GM12878 (cell line): Measurements from ENCODE around the gene FAM83G. TPM values are rescaled to one million over a fixed set of nuclear protein-coding genes. Genes with fewer than 3 reads are reported as not detected.

ENCODE experiments used
- ATAC-seq: fragments of 200-7000 bp; cut with Tn5 transposase; 3 replicates; pipeline ENCODE4 v1.9.1; 2020; ENCODE audit warnings: mild to moderate bottlenecking, moderate library complexity
- BruUV-seq: library from RNA; stranded (reverse); fragments of 400-500 nt; replicated peaks from 2 replicates; lab custom pipeline; 2021; lab: Mats Ljungman, UMichigan
- CTCF ChIA-PET: fragments of 300-600 bp; sonication (Branson Sonifier 250); formaldehyde crosslinking; extraction: SDS; loops from one replicate; lab custom pipeline; 2021; ENCODE audit warnings: inconsistent platforms; lab: Yijun Ruan, JAX
- POLR2A ChIA-PET: fragments of 350-600 bp; formaldehyde crosslinking; extraction: SDS; loops from one replicate; lab custom pipeline; 2021; ENCODE audit warnings: inconsistent platforms; lab: Charles Lee
- RAD21 ChIA-PET: fragments of 300-600 bp; sonication (Branson Sonifier 250); formaldehyde crosslinking; loops from one replicate; lab custom pipeline; 2023; ENCODE audit warnings: antibody characterized with exemption; ENCODE audit not compliant: unreplicated experiment; lab: Charles Lee
- SMC1A ChIA-PET: fragments of 300-600 bp; sonication (Branson Sonifier 250); formaldehyde crosslinking; loops from one replicate; lab custom pipeline; 2023; ENCODE audit not compliant: unreplicated experiment, uncharacterized antibody; lab: Charles Lee
- DNase-seq: peaks from one replicate; pipeline ENCODE4 v3.0.0-alpha.2; 2011; ENCODE audit warnings: low read depth, low spot score
- FAIRE-seq: peaks from 3 replicates; lab custom pipeline; 2011; peaks lifted over from hg19 to GRCh38; lab: Jason Lieb, UNC
- H2AFZ ChIP-seq: 2 replicates; pipeline ENCODE4 v1.6.0; 2011; ENCODE audit warnings: low read depth, low read length, control low read depth; ENCODE audit not compliant: control insufficient read depth
- H3K27ac ChIP-seq: 2 replicates; pipeline ENCODE4 v1.5.1; 2011; ENCODE audit warnings: control low read depth; ENCODE audit not compliant: control insufficient read depth, insufficient read depth
- H3K27me3 ChIP-seq, 2 experiments: replicated peaks in 1 of 2; 2 replicates each; pipeline versions ENCODE4 v1.6.0 to v1.6.1; 2011; ENCODE audit warnings: low read length in 1 of 2; ENCODE audit not compliant: control insufficient read depth in 2 of 2, insufficient read depth in 2 of 2
- H3K36me3 ChIP-seq, 2 experiments: 2 replicates each; pipeline ENCODE4 v1.5.1; 2011; ENCODE audit warnings: low read length in 1 of 2; ENCODE audit not compliant: control insufficient read depth in 2 of 2, insufficient read depth in 2 of 2
- H3K4me1 ChIP-seq: 2 replicates; pipeline ENCODE4 v1.6.1; 2011; ENCODE audit warnings: mild to moderate bottlenecking, low read length, moderate library complexity, mixed read lengths; ENCODE audit not compliant: control insufficient read depth, insufficient read depth
- H3K4me2 ChIP-seq: 2 replicates; pipeline ENCODE4 v1.6.0; 2011; ENCODE audit warnings: control low read depth; ENCODE audit not compliant: control insufficient read depth, insufficient read depth
- H3K4me3 ChIP-seq: fragments of 200-600 bp; sonication (generic); 2 replicates; pipeline ENCODE4 v1.5.1; 2016
- H3K79me2 ChIP-seq: 2 replicates; pipeline ENCODE4 v1.6.0; 2011; ENCODE audit warnings: low read length; ENCODE audit not compliant: control insufficient read depth, insufficient read depth
- H3K9ac ChIP-seq: 2 replicates; pipeline ENCODE4 v1.8.0; 2011; ENCODE audit warnings: low read length, control low read depth, mixed read lengths; ENCODE audit not compliant: control insufficient read depth, insufficient read depth
- H3K9me3 ChIP-seq: replicated peaks from 3 replicates; pipeline ENCODE4 v1.5.1; 2011; ENCODE audit warnings: mild to moderate bottlenecking, low read length; ENCODE audit not compliant: control insufficient read depth, insufficient read depth
- H4K20me1 ChIP-seq: 2 replicates; pipeline ENCODE4 v1.6.0; 2011; ENCODE audit not compliant: control insufficient read depth, insufficient read depth
- ASH2L ChIP-seq: fragments of 300-600, 200-600 bp; sonication (generic); IDR thresholded peaks from 2 replicates; pipeline ENCODE4 v1.6.1; 2017; ENCODE audit warnings: low read depth, mild to moderate bottlenecking, borderline replicate concordance
- ATF2 ChIP-seq: IDR thresholded peaks from 2 replicates; pipeline ENCODE4 v1.6.1; 2012; ENCODE audit warnings: low read length, inconsistent platforms
- BCL11A ChIP-seq: IDR thresholded peaks from 2 replicates; pipeline ENCODE4 v1.6.1; 2011; ENCODE audit warnings: low read depth, low read length
- CBX3 ChIP-seq: fragments of 200-600 bp; sonication (generic); IDR thresholded peaks from 2 replicates; pipeline ENCODE4 v1.6.1; 2016; ENCODE audit warnings: low read depth, borderline replicate concordance
- ESRRA ChIP-seq: IDR thresholded peaks from 2 replicates; pipeline ENCODE4 v1.6.1; 2012; ENCODE audit warnings: mild to moderate bottlenecking, low read length, improper control_type of control experiment
- FOS ChIP-seq: IDR thresholded peaks from 3 replicates; pipeline ENCODE4 v1.6.1; 2011; ENCODE audit warnings: borderline replicate concordance; ENCODE audit not compliant: insufficient read length; ENCODE audit errors: extremely low read depth
- FOXM1 ChIP-seq: IDR thresholded peaks from 2 replicates; pipeline ENCODE4 v1.6.1; 2012; ENCODE audit warnings: low read depth, mild to moderate bottlenecking, inconsistent platforms, low read length, moderate library complexity
- HDGF ChIP-seq: fragments of 450-650 bp; IDR thresholded peaks from 2 replicates; pipeline ENCODE4 v1.6.1; 2016; ENCODE audit warnings: antibody characterized with exemption
- IKZF1 ChIP-seq: fragments of 450-650 bp; conservative IDR thresholded peaks from 2 replicates; pipeline ENCODE4 v1.6.1; 2017; ENCODE audit warnings: antibody characterized with exemption, mild to moderate bottlenecking
- JUNB ChIP-seq: IDR thresholded peaks from 2 replicates; pipeline ENCODE4 v1.6.1; 2016; ENCODE audit warnings: antibody characterized with exemption, mild to moderate bottlenecking
- MTA3 ChIP-seq: IDR thresholded peaks from 2 replicates; pipeline ENCODE4 v1.6.1; 2012; ENCODE audit warnings: low read length, inconsistent platforms, borderline replicate concordance
- MYB ChIP-seq: fragments of 150-350 bp; IDR thresholded peaks from 2 replicates; pipeline ENCODE4 v1.6.1; 2014; ENCODE audit warnings: mild to moderate bottlenecking, low read depth, low read length, borderline replicate concordance
- NBN ChIP-seq: fragments of 450-650 bp; IDR thresholded peaks from 2 replicates; pipeline ENCODE4 v1.6.1; 2016
- NFXL1 ChIP-seq: fragments of 450-650 bp; IDR thresholded peaks from 2 replicates; pipeline ENCODE4 v1.6.1; 2017; ENCODE audit warnings: antibody characterized with exemption, mild to moderate bottlenecking, borderline replicate concordance
- PAX5 ChIP-seq: IDR thresholded peaks from 2 replicates; pipeline ENCODE4 v1.6.1; 2011; ENCODE audit warnings: low read depth, low read length, borderline replicate concordance
- RB1 ChIP-seq: fragments of 450-650 bp; formaldehyde crosslinking; IDR thresholded peaks from 2 replicates; pipeline ENCODE4 v1.6.1; 2017; ENCODE audit warnings: mild to moderate bottlenecking, borderline replicate concordance
- SPI1 ChIP-seq: IDR thresholded peaks from 2 replicates; pipeline ENCODE4 v1.6.1; 2011; ENCODE audit warnings: low read depth, mild to moderate bottlenecking, low read length, moderate library complexity, borderline replicate concordance; ENCODE audit not compliant: insufficient read depth
- SRF ChIP-seq, 2 experiments: IDR thresholded peaks; 2 replicates each; pipeline ENCODE4 v1.6.1; 2011; ENCODE audit warnings: low read depth in 2 of 2, low read length in 2 of 2, mild to moderate bottlenecking in 1 of 2, moderate library complexity in 1 of 2
- YBX1 ChIP-seq: fragments of 450-650 bp; IDR thresholded peaks from 2 replicates; pipeline ENCODE4 v1.6.1; 2016; ENCODE audit warnings: antibody characterized with exemption
- ZSCAN29 ChIP-seq: fragments of 450-650 bp; IDR thresholded peaks from 2 replicates; pipeline ENCODE4 v1.6.1; 2017; ENCODE audit warnings: mild to moderate bottlenecking, moderate library complexity
- WGBS: methylation state at CpG from one replicate; pipeline ENCODE4 v1.1.6; 2016; ENCODE audit warnings: low lambda C conversion rate; ENCODE audit not compliant: insufficient replicate concordance, insufficient coverage; ENCODE audit errors: missing lambda C conversion rate; 5-methylcytosine and 5-hydroxymethylcytosine counted together
- in situ Hi-C: fragments of 300-500 bp; cut with MboI; formaldehyde crosslinking; loops from 9 replicates; pipeline ENCODE4 v1.14.3; 2018; ENCODE audit warnings: mixed read lengths
- intact Hi-C: fragments of 100-400 bp; cut with micrococcal nuclease; formaldehyde crosslinking; loops from one replicate; pipeline ENCODE4 v1.14.2; 2022; ENCODE audit not compliant: unreplicated experiment
- polyA plus RNA-seq, 11 experiments: library from polyadenylated mRNA; depleted of rRNA in 4 of 11; unstranded in 6 of 11; stranded (reverse) in 5 of 11; fragments of >200 nt; fragmentation: Nextera tagmentation in 4 of 11; fragmentation: Illumina TruSeq in 1 of 11; extraction: Ambion mirVana in 4 of 11; extraction: Trizol in 1 of 11; gene quantifications; 1 replicate in 1 of 11; 2 replicates in 10 of 11; pipeline versions ENCODE4 v1.2.1 to v1.2.3, GENCODE V29; 2011 to 2016; ENCODE audit warnings: inconsistent platforms in 2 of 11, missing spikeins in 2 of 11, low read depth in 1 of 11
- total RNA-seq, 4 experiments: library from RNA; depleted of rRNA in 3 of 4; stranded (reverse); fragments of >200 nt in 3 of 4; fragmentation: Illumina TruSeq in 1 of 4; extraction: Trizol in 1 of 4; gene quantifications; 2 replicates each; pipeline versions ENCODE4 v1.2.1 to v1.2.3, GENCODE V29; 2013 to 2021

FAM83G gene
- total and polyA plus RNA-seq, 10 of the 15 experiments (the other 5 are each of a cell fraction or from before 2014, with no cell fraction given), result 0.03 to 16.7 (median 6.5) TPM

GRCh38 chr17:18955009-18955408, 49.6 kb downstream of the FAM83G start:
- ATAC-seq, result no peak
- no peak overlapping the region for H3K9ac ChIP-seq
- no peak overlapping the region for H3K4me2 ChIP-seq
- BruUV-seq, result no TSS peak
- in situ Hi-C loops (no loop called here), intact Hi-C loops (no loop called here)
- WGBS, result 62% methylated on average over 2 of the region's 6 CpGs
- POLR2A ChIA-PET, result interaction anchor here (1.0 kb wide), 1 partner anchor 11 kb away, joined by 3 read pairs; no protein-coding TSS in a partner anchor
- H3K27ac ChIP-seq, result no peak overlapping the region
- FAIRE-seq, result no peak
- no peaks in the 10 kb centered on the region for H3K79me2 ChIP-seq
- DNase-seq, result no peak
- TF ChIP-seq HDGF (no peak), SPI1 (no peak)
- H2AFZ ChIP-seq, result no peak overlapping the region
- H3K36me3 ChIP-seq, result no peaks in the 10 kb centered on the region
- RAD21 ChIA-PET, result interaction anchor here (0.6 to 0.7 kb wide), 2 partner anchors 72 to 96 kb away, joined by 3 read pairs; no protein-coding TSS in a partner anchor
- no peaks in the 10 kb centered on the region for H3K4me1 ChIP-seq
- H3K27me3 ChIP-seq, result no peaks in the 10 kb centered on the region
- H3K9me3 ChIP-seq, result no peaks in the 10 kb centered on the region
- H3K4me3 ChIP-seq, result no peak overlapping the region
- no peaks in the 10 kb centered on the region for H4K20me1 ChIP-seq
- SMC1A ChIA-PET, result interaction anchor here (0.9 to 1.9 kb wide), 6 partner anchors 11 to 93 kb away, joined by 3 to 8 read pairs (median 4); no protein-coding TSS in a partner anchor
- CTCF ChIA-PET, result interaction anchor here (1.1 to 1.3 kb wide), 2 partner anchors 56 to 329 kb away, joined by 3 to 5 read pairs; no protein-coding TSS in a partner anchor

DNA sequence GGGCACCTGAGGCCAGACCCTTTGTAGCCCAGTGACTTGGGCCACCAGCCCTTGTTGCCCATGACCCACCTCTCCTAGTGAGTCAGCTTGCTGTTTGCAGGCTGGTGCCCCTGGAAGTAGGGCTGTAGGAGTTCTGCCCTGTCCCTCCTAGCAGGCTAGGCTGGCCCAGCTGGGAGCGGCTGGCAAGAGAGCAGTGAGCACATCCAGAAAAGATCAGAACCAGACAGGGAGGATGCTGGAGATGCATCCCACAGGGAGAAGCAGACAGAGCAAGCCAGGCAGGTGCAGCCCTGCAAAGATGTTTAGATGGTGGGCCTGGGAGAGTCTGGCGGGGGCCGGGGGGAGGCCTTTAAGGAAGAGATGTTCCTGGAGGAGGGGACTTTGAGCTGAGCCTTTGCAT, 50.2 kb downstream of the FAM83G start:
- POLR2A ChIA-PET, result interaction anchor here (1.0 kb wide), 1 partner anchor 10 kb away, joined by 3 read pairs; no protein-coding TSS in a partner anchor
- TF ChIP-seq ESRRA (no peak), NBN (no peak), MTA3 (no peak), CBX3 (no peak), SRF (IDR thresholded peaks at IDR 0.05; ENCODE audit: low read depth in 2 of 2, low read length in 2 of 2) (no peak), NFXL1 (no peak), FOXM1 (no peak), FOS (no peak), IKZF1 (no peak), YBX1 (no peak), ZSCAN29 (no peak), MYB (no peak), JUNB (no peak), ASH2L (no peak), BCL11A (no peak), ATF2 (no peak), RB1 (no peak), PAX5 (no peak)

More for the DNA sequence above, 50.2 kb downstream of the FAM83G start:
- SMC1A ChIA-PET, result interaction anchor here (0.9 to 1.9 kb wide), 6 partner anchors 11 to 93 kb away, joined by 3 to 8 read pairs (median 4); no protein-coding TSS in a partner anchor
- no peak overlapping the region for H3K4me3 ChIP-seq
- H3K27me3 ChIP-seq, result no peaks in the 10 kb centered on the region
- no TSS peak for BruUV-seq
- intact Hi-C loops (no loop called here), in situ Hi-C loops (no loop called here)
- 84% methylated on average over 3 of the region's 3 CpGs for whole genome bisulfite sequencing
- H3K9me3 ChIP-seq, result no peaks in the 10 kb centered on the region
- no peaks in the 10 kb centered on the region for H3K4me1 ChIP-seq
- CTCF ChIA-PET, result interaction anchor here (1.3 kb wide), 1 partner anchor 329 kb away, joined by 5 read pairs; no protein-coding TSS in a partner anchor
- no peaks in the 10 kb centered on the region for H3K79me2 ChIP-seq
- no peak overlapping the region for H3K9ac ChIP-seq
- no peak for FAIRE-seq
- no peaks in the 10 kb centered on the region for H3K36me3 ChIP-seq
- no peak for DNase-seq
- no peak overlapping the region for H3K4me2 ChIP-seq
- RAD21 ChIA-PET, result no interaction called here
- H2AFZ ChIP-seq, result no peak overlapping the region
- H4K20me1 ChIP-seq, result no peaks in the 10 kb centered on the region
- H3K27ac ChIP-seq, result no peak overlapping the region
- ATAC-seq, result no peak
